Measurements from ENCODE around the gene RAET1G.
"Not testable (repeated sequence)": the region's sequence is repeated elsewhere in the genome, so short reads cannot be mapped to it uniquely, and the experiment has no call there.

The RAET1G gene

DNA sequence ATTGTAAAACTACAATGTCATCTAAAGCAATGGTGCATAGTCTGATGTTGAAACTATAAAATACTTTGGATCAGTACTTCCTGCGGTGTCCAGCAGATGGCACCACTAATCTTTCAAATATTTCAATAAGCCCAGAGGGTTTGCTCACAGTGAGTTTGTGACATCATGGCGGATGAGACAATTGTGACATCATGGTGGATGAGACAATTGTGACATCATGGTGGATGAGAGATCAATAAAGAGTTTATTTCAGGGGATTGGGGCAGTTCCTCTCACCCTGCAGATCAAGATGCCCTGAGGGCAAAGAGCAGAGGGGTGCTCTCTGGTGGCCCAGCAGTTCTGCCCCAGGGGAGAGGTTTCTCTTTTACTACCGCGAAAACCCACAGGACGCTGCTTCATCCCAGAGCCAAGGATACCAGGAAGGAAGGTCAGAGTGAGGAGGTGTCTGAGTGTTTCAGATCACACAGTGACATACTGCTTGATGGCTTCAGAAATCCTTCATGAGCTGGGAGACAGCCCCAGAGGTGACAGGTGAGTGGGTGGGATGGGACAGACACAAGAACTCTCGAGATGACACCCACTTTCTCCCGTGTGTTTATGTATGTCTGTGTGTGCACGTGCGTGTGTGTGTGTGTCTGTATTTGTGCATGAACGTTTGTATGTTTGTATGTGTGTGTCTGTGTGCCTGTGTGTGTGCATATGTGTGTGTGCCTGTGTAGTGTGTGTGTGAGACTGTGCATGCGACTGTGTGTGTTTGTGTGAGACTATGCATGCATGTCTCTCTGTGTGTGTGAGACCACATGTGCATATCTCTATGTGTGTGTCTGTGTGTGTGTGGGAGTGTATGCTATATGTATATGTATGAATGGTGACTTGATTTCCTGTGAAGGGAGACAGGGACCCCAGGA, 11.6 kb upstream of the RAET1G start:
- DNase-seq (ENCODE audit: low read depth in 2 of 2) = peak; percentile 40 to 57

DNA sequence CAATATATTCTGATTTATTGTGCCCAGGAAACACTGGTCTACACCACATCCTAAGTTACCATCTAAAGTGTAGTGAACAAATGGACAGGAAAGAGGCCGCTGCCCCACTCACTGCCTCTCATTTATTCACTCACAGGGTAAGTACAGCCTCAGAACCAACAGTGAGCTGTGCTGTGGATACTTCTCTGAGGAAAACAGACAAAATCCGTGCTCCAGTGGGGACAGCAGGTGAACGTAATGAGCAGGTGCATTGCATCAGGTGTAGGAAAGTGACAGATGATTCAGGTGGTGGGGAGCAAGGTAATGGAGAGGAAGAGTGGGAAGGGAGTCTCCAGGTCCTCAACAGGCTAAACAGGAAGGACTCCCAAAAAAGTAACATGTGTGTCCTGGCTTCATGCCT, 10.5 kb upstream of the RAET1G start:
- no peak for DNase-seq (ENCODE audit: low read depth in 2 of 2)

DNA sequence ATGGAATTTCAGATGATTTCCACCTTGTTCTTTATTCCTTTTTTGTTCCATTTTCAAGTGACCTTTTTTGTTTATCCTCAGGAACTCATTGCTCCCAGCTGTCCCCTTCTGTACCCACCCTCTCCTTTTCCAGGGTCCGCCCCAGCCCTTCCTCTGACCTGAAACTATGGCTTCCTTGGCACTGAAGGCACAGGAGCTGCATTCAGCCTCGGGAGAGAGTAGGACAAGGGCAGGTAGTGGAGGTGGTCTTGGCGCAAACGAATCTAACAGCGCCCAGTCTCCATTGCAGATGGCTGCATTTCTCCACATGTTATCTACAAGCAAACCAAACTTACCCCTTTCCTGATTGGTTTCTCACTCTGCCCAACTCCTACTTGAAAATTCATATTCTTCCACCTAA, 10.1 kb upstream of the RAET1G start:
- no peak for DNase-seq (ENCODE audit: low read depth in 2 of 2)

DNA sequence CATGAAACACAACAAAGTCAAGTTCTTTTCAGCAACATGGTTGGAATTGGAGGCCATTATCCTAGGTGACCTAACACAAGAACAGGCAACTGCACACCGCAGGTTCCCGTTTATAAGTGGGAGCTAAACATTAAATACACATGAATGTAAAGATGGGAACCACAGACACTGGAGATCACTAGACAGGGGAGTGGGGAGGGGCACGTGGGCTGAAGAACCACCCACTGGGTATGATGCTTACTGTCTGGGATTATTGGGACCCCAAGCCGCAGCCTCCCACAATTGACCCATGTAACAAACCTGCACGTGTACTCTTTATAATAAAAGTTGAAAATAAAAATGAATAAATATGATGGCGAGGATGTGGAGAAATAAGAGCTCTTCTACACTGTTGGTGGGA, 8.6 kb upstream of the RAET1G start:
- no peak for DNase-seq (ENCODE audit: low read depth in 2 of 2)

DNA sequence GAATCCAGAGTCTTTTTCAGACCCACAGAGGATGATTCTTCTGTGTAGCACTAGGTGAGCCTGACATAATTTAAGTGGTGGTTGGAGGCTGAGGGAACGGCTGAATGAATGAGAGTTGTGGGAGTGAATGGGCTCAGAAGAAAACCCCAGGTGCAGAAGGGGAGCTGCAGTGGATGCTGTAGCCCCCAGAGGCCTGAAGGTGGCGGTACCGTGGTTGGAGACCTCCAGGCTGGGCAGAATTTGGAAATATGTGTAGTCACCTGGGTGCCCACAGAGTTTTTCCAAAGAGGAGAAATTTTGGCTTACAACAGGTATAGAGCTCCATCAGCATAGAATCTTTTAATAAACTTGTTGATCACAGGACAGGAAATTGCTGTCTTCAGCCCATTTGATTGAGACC, 6.5 kb upstream of the RAET1G start:
- DNase-seq (ENCODE audit: low read depth in 2 of 2) = no peak

DNA sequence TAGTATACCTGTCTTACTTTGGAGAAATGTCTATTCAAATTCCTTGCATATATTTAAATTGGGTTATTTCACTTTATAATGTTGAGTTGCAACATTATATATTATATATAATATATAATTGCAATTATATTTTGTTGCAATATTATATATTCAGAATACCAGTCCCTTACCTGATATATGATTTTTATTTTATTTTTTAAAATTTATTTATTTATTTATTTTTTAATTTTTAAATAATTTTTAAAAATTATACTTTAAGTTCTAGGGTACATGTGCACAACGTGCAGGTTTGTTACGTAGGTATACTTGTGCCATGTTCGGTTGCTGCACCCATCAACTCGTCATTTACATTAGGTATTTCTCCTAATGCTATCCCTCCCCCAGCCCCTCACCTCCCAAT, 4.1 kb upstream of the RAET1G start:
- DNase-seq (ENCODE audit: low read depth in 2 of 2) = not testable (repeated sequence)

DNA sequence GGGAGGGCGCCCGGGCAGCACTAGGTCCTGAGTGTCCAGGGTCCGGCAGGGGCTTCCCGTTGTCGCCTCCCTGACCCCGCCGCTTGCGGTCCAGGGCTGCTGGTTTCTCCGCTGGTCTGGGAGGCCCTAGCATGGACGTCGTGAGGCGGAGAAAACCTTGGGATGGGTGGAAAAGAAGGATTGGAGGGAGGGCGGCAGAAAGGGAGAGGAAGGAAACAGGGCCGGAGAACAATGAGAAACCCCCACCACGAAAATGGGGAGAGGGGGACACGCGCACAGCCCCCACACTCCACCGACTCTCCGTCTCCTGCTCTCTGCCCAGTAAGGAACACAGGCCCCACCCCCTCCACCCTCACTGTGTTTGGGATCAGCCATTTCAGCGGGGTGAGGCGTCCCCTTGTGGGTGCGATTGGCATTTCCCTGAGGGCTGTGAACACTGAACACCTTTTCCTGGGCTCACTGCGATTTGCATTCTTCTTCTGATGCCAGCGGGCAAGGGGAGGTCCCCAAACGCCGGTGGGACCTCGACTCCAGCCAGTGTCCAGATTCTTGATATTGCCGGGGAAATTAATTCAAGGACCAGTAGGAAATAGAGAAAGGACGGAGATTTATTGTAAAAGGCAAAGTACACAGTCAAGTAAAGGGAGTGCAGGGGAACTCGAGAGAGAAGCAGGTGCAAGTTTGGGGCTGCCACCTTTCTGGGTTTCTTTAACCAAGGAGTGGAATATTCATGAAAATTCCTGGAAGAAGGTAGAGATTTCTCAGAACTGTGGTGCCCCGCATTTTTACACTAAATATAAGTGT, 3.3 kb upstream of the RAET1G start:
- DNase-seq (ENCODE audit: low read depth in 2 of 2) = peak in 1 of 2 donors; percentile 43

DNA sequence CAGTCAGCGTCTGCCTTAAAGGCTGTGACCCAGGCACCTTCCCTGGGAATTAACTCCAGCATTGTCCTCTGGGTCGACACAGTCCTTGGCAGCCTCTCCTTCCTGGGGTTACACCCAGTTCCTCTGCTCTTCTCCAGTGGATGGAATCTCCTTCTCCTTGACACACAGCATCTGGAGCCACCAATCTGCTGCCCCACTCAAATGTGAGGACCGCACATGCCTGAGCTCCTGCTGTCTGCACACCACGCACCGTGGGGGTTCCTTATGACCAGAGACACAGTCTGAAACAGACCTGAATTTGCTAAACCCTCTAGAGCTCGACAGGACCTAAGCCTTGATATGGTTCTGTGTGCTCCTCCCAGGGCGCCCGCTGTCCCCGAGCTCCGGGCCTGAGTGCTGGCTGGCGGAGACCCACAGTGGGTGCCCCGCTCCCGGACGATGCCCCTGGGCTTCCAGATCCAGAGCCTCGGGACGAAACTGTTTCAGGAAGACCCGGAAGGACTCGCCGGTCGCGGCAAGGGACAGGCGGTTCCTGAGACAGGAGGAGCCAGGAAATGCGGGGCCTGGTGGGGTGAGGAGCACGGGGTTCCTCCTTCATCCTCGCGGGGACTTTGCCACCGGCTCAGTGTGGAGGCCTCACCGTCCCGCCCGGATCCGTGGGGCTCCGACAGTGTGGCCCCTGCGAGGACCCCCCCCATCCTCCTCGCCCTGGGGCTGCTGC, 2.5 kb upstream of the RAET1G start:
- no peak for DNase-seq (ENCODE audit: low read depth in 2 of 2)

DNA sequence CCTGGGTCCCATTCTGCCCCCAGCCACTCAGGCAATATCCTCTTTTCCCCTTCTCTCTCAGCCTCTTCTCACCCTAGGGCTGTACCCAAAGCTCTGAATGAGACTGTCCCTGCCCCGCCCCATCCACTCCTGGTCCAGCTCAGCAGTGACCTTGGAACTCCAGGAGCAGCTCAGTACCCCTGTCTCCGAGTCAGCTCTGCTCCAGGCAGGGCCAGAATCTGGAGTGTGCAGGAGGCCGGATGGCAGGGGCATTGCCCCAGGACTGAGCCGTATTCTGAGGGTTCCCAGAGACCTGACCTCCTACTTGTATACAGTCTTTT, 2.0 kb upstream of the RAET1G start:
- DNase-seq (ENCODE audit: low read depth in 2 of 2) = no peak

DNA sequence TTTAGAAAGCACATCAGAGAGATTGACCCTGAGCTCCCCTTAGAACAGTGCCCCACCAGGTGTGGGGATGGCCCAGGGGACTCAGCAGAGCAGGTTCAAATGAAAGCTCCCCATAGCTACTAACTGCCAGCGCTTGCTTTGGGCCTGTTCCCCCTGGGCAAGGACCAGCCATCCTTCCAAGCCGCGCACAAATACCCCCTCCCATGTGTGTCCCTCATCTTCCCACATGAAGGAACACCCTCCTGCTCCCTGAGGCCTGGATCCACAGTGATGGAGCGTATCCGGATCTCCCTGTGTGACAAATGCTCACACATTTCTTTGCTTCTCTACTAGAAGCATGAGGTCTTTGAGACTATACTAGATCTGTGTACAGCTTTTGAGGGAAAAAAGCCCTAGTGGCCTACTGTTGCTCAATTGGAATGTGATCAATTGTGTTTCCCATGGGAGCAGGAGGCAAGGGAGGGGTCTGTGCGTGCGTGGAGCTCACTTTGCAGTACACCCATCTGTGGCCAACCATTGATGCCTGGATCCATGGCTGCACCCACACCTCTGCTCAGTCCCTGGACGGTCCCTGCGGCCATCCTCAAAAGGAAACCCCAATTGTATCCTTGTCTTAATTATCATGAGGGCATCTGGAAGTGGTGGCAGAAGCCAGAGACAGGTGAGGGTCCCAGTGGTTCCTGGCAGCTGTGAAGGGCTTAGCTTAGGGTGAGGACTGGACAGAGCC, 1.4 kb upstream of the RAET1G start:
- no peak for DNase-seq (ENCODE audit: low read depth in 2 of 2)

DNA sequence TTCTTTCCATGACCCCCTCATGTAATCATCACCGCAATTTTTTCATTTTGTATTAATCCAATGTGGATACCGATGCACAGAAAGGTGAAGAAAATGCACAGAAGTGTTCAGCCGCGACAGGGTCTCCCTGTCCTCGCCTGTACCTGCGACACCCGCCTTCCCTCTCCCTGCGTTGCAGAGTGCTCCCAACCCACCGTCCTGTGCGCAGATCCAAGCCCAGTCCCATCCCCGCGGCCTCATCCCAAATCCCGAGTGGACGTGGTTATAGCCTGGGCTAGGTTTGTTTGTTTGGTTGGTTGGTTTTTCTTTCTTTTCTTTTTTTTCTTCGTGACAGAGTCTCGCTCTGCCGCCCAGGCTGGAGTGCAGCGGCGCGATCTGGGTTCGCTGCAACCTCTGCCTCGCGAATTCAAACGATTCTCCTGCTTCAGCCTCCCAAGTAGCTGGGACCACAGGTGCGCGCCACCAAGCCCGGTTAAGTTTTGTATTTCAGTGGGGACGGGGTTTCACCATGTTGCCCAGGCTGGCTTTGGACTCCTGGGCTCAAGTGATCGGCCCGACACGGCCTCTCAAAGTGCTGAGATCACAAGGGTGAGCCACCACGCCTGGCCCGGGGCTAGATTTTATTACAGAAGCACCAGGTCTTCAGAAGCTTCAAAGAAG, 536 bp upstream of the RAET1G start:
- no peak for DNase-seq (ENCODE audit: low read depth in 2 of 2)

DNA sequence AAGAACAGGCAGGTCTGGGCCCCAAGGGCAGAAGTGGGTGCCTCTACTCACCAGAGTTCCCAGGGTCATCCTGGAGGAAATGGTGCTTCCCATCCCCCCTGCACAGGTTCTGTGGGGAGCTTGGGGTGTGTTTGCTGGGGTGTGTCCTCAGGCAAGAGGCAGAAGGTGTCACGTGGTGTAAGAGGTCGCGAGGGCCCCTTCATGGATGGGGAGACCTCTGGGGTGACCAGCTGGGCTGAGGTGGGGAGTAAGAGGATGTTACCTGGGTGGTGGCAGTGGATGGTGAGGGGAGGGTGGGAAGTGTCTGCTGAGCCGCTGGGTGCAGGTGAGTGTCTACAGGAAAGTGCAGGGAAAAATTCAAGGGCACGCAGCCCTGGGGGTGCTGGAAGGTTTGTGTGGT, 830 bp downstream of the RAET1G start:
- not testable (repeated sequence) for DNase-seq (ENCODE audit: low read depth in 2 of 2)

DNA sequence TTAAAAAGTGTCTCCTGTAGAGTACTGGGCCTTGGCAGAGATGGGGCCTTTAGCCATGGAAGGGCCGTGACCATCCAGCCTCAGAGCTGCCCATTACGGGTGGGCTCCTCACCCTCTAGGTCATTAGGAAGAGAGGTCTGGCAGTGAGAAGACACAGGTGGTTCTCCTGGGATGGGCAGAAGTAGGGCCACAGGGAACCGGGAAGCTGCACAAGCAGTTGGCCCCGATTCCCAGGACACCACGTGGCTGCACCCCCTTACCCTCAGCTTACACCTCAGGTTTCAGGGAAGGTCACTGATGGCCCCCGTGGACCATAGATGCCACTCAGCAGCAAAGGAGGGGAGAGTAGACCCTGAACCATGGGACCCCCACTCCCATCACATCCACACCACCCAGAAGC, 1.6 kb downstream of the RAET1G start:
- no peak for DNase-seq (ENCODE audit: low read depth in 2 of 2)

DNA sequence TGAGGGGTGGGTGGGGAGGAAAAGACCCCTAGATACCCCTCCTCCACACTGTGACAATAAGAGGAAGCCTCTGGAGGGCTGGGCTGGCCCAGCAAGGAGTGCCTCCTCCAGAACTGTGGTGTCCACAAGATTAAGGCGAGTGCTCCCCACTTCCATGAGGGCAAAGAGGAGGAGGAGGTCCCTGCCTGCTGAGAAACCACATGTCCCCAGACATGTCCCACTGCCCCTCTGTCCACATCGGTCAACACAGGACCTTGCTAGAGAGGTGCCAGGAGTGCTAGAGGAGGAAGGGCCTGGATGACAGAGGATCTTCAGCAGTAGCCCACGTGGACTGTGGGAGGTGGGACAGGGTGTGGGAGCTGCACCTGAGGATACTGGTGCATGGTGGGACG, 3.1 kb downstream of the RAET1G start:
- DNase-seq (ENCODE audit: low read depth in 2 of 2) = no peak

DNA sequence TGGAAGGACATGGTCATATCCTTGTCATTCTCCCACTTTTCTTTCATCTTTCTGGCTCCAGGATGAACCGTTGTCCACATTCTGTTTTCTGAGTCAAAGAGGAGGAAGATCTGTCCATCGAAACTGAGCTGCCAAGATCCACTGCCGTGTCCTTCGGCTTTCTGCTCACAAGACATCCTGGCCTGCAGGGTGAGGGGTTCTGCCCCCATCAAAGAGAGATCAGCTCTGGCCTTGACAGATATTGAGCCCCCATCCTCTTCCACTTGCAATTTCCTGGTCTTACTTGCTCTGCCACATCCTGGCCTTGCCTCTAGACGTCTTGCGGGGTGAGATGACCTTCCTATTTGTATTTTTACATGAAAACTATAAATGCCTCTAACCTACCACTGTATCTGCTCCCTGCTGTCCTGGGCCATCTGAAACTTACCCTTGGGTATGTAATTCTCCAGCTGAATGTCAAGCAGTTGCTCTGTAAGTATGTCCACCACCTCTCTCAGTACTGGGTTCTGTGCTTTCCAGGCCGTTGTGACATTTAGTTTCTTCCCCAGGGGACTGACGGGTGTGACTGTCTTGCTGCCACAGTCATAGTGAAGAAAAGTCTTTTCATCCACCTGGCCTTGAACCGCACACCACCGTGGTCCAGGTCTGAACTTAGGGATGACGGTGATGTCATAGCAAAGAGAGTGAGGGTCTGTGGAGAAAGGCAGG, 3.6 kb downstream of the RAET1G start:
- DNase-seq (ENCODE audit: low read depth in 2 of 2) = not testable (repeated sequence)

DNA sequence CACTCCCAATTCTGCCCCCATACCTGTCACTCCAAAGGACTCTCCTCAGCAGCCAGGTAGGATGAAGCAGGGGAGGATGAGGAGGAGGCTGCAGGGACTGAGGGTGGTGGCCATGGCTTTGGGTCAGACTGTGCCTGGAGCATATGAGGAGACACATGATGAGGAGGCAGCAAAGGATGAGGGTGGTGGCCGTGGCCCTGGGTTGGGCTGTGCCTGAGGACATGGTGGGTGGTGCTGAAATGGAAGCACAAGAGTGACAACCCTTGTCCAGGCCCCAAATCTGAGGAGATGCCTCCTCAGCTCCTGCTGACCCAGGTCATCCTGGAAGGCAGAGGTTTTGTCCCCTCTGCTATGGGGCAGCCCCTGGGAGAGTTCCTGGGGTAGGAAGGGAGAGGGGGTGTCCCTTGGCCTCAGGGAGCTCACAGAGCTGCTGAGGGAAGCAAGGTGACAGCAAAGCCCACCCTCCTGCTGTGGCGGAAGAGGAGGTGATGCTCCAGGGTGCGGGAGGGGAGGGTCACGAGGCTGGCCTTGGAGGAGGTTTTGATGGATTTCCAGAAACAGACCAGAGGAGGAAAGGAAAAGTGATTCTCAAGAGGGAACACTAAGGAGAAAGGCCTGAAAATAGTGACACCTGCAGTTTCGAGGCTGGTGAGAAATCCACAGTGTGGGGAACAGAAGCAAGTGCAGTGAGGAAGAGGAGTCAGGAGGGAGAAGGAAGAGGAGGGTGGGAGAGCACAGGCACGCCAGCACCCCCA, 4.6 kb downstream of the RAET1G start:
- DNase-seq (ENCODE audit: low read depth in 2 of 2) = no peak

DNA sequence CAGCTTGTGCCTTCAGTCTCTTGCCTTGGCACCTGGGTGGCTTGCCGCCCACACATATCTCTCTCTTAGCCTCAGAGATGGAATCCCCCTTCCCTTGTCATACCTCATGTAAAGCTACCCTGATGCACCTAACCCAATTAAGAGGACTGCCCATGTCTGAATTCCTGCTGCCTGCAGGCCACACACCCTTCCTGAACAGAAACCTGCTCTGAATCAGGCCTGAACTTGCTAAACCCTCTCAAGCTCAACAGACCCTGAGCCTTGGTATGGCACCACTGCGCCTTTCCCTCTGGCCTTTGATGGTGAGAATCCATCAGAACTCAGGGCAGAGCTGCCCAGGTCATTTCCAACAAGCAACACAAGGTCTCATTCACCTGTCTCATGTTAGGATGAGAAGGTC, 5.2 kb downstream of the RAET1G start:
- DNase-seq (ENCODE audit: low read depth in 2 of 2) = no peak

DNA sequence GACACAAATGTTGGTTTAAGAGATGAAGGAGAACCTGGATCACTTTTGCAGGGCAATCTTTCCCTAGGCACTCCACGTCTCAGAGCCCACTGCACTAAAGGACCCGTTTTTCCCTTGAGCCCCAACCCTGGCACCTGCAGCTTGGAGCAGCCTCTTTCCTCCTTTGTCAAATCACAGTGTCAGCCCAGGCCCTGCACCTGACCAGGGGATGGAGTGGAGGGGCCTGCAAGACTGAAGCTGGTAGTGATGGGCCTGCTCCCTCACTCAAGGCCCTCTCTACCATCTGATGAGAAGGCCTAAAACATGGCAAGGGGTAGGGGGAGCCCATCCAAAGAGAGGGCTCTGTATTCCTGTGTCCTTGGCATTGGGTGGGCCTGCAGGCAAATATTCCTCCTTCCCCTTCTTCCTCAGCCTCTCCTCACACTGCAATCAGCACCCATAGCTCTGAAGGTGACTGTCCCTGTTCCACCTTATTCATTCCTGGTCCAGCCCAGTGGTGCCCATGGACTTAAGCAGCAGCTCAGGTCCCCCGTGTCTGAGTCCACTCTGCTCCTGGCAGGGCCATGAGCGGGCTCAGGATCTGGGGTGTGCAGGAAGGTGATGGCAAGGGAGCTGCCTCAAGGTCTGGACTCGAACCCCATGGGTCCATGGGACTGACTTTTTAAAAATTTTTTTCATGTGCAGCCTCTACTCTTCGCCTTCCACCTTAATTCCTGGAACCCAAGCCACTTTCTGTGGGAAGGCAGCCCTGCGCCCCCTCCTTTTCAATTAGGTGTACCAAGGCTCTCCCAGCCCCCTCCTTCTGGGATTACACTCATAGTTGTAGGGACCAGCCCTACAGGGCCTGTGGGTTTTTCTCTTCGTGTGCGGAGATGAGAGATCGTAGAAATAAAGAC, 6.7 kb downstream of the RAET1G start:
- DNase-seq (ENCODE audit: low read depth in 2 of 2) = no peak

Data from stimulated activated CD8-positive, alpha-beta memory T cell treated with anti-CD3 and anti-CD28 coated beads, Interleukin-7, amount 100 ng/mL, for 1 hour (primary cell).